Esophagus (tissue), 2 donors: ENCODE measurements around the gene TBC1D3E. TPM values are rescaled to one million over a fixed set of nuclear protein-coding genes. Genes with fewer than 3 reads are reported as not detected.
"Not testable (repeated sequence)": the region's sequence is repeated elsewhere in the genome, so short reads cannot be mapped to it uniquely, and the experiment has no call there.

Experiments
- H3K27ac ChIP-seq, 2 donors: one replicate each; pipeline ENCODE4 v1.5.1; 2013; ENCODE audit warnings: low read depth in 2 of 2, mild to moderate bottlenecking in 2 of 2, inconsistent platforms in 1 of 2, low read length in 1 of 2, moderate library complexity in 1 of 2
- H3K27me3 ChIP-seq, 2 donors: one replicate each; pipeline ENCODE4 v1.6.1; 2013; ENCODE audit warnings: low read length in 2 of 2, control low read depth in 1 of 2, mild to moderate bottlenecking in 1 of 2; ENCODE audit not compliant: insufficient read depth in 2 of 2, control insufficient read depth in 1 of 2
- H3K36me3 ChIP-seq, 2 donors: one replicate each; pipeline ENCODE4 v1.6.1; 2013; ENCODE audit warnings: low read length in 1 of 2; ENCODE audit not compliant: control insufficient read depth in 2 of 2, insufficient read depth in 2 of 2
- H3K4me1 ChIP-seq, 2 donors: one replicate each; pipeline ENCODE4 v1.6.1; 2013; ENCODE audit warnings: low read length in 1 of 2; ENCODE audit not compliant: control insufficient read depth in 2 of 2, insufficient read depth in 2 of 2
- H3K4me3 ChIP-seq, 2 donors: one replicate each; pipeline ENCODE4 v1.5.1; 2013; ENCODE audit warnings: low read length in 2 of 2, mild to moderate bottlenecking in 2 of 2, low read depth in 1 of 2, moderate library complexity in 1 of 2
- H3K9me3 ChIP-seq, 2 donors: one replicate each; pipeline ENCODE4 v1.6.1; 2013; ENCODE audit warnings: mild to moderate bottlenecking in 2 of 2, low read depth in 1 of 2, low read length in 1 of 2, moderate library complexity in 1 of 2; ENCODE audit not compliant: control insufficient read depth in 2 of 2, insufficient read depth in 1 of 2
- WGBS, 2 donors: extraction: QIAGEN DNeasy Blood & Tissue Kit; methylation state at CpG; one replicate each; pipeline ENCODE4 v1.1.7; 2013; 5-methylcytosine and 5-hydroxymethylcytosine counted together
- polyA plus RNA-seq, 2 donors: library from polyadenylated mRNA; stranded (reverse); fragments of 200-250 nt; gene quantifications; one replicate each; pipeline ENCODE4 v1.2.3, GENCODE V29; 2013
- donor health status: healthy with polysubstance abuse.
- donor health status: Bipolar disorder and iron deficiency.

Gene TBC1D3E
- polyA plus RNA-seq: not detected

DNA sequence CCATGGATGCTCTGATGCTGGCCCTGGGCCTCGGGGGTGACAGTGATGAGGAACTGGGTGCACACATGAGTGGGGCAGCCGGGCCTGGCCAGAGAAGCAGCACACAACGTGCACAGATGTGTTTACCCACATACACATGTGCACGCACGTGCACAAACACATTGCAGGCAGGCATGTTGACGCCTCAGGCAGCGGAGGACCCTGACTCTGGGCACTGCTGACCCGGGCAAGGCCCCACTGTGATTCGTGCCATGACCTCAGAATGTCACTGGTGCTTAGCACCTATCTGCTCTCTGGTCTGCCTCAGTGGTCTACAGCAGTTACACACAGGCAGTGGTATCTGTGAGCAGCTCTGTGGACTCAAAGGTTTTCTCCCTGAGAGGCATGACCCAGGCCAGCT lies at the start of gene TBC1D3E:
Gene TBC1D3E, plus strand, starts transcription at position 301 of the 400 bp plus-strand sequence. CDS start 1,545 bp downstream, outside the sequence.
- not testable (repeated sequence) for H3K9me3 ChIP-seq, H3K4me1 ChIP-seq, H3K36me3 ChIP-seq, H3K4me3 ChIP-seq, H3K27me3 ChIP-seq, H3K27ac ChIP-seq
- WGBS, 2 donors: no CpG with 5 or more reads among the region's 9 CpGs

DNA sequence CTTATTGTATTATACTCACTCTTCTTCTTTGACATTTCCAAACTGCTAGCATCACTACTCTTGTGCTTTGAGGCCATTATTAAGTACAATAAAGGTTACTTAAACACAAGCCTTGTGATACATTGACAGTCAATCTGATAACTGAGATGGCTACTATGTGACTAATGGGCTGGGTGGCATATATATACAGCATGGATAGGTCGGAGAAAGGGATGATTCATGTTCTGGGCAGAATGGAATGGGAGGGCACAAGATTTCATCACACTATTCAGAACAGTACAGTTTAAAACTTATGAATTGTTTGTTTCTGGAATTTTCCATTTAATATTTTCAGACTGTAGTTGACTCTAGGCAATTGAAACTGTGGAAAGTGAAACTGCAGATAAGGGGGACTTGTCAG lies 40.4 kb upstream of the TBC1D3E start:
- H3K27me3 ChIP-seq, H3K9me3 ChIP-seq, H3K36me3 ChIP-seq, H3K27ac ChIP-seq, H3K4me3 ChIP-seq, H3K4me1 ChIP-seq: not testable (repeated sequence)
- WGBS, 2 donors: no CpG with 5 or more reads among the region's 1 CpG

DNA sequence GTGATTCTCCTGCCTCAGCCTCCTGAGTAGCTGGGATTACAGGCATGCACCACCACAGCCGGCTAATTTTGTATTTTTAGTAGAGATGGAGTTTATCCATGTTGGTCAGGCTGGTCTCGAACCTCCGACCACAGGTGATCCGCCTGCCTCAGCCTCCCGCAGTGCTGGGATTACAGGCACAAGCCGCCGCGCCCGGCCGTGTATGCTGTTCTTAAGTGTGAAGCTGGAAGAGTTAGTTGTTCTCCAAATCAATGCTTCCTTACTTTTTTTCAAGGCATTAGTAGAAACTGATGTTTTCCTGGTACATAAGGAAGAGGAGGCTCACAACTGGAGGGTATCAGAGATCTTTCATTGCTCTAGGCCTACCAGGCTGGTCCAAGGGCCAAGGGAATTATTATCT lies 39.6 kb upstream of the TBC1D3E start:
- 81 to 84% methylated on average over 8 of the region's 10 CpGs for WGBS, 2 donors
- not testable (repeated sequence) for H3K9me3 ChIP-seq, H3K27me3 ChIP-seq, H3K4me3 ChIP-seq, H3K36me3 ChIP-seq, H3K4me1 ChIP-seq
- peak overlapping the region in 1 of 2 donors; percentile 13 for H3K27ac ChIP-seq

DNA sequence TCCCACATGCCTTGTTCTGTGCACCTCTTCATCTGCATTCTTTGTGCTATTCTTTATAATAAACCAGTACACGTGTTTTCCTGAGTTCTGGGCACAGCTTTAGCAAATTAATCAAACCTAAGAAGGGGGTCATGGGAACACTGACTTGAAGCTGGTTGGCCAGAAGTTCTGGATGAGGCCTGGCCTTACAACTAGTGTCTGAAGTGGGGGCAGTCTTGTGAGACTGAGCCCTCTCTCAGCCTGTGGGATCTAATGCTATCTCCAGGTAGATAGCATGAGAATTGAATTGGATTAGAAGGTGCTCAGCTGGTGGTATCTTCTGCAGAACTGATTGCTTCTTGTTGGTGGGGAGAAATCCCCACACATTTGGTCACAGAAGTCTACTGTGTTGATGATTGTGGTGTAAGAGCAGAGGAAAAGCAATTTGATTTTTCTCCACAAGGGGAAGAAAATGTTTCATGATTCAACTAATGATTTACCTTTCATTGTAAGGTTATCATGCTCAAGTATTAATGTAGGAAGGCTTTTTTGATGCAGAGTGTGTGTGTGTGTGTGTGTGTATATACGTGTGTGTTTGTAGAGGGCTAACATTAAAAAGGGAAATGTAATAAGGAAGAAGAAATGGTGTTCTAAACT lies 33.6 kb upstream of the TBC1D3E start:
- not testable (repeated sequence) for H3K4me3 ChIP-seq, H3K36me3 ChIP-seq, H3K9me3 ChIP-seq, H3K4me1 ChIP-seq, H3K27ac ChIP-seq, H3K27me3 ChIP-seq
- WGBS, 2 donors: no CpG with 5 or more reads among the region's 2 CpGs

DNA sequence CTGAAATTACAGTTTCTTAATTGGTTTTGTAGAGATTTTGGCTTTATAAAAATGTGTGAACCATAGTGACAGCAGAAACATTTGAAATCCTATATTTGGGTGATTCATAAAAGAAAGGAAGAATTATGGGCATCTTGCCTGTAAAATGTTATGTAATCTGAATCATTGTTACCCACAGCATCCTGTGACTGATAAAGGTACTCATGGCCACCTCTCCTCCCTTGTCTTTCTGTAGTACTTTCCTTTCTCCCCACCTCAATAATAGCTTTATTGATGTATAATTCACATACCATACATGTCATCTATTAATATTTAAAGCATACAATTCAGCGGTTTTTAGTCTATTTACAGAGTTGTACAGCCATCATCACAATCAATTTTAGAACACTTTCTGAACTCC lies 28.5 kb upstream of the TBC1D3E start:
- not testable (repeated sequence) for H3K27me3 ChIP-seq, H3K4me3 ChIP-seq, H3K4me1 ChIP-seq, H3K36me3 ChIP-seq, H3K27ac ChIP-seq, H3K9me3 ChIP-seq
- WGBS, 2 donors: no CpG with 5 or more reads among the region's 1 CpG

DNA sequence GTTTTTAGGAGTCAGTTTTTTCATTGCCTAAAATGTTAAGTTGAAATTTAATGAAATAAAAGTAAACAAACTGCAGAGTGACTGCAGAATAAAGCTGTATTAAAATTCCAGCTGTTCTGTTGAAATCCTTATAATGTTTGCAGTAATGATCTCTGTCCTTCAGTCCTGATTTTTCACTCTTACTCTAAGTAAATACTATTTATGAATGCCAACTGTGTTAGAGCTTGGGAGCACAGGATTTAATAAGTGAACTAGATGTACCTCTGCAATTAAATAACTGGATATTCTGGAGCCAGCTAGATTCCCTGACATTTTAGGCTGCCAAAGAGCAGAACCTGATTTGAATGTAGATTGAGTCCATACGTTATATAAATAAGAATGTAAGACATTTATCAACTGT lies 7.9 kb upstream of the TBC1D3E start:
- not testable (repeated sequence) for H3K36me3 ChIP-seq, H3K27me3 ChIP-seq, H3K4me3 ChIP-seq, H3K9me3 ChIP-seq, H3K4me1 ChIP-seq, H3K27ac ChIP-seq
- no CpG with 5 or more reads among the region's 1 CpG for WGBS, 2 donors

DNA sequence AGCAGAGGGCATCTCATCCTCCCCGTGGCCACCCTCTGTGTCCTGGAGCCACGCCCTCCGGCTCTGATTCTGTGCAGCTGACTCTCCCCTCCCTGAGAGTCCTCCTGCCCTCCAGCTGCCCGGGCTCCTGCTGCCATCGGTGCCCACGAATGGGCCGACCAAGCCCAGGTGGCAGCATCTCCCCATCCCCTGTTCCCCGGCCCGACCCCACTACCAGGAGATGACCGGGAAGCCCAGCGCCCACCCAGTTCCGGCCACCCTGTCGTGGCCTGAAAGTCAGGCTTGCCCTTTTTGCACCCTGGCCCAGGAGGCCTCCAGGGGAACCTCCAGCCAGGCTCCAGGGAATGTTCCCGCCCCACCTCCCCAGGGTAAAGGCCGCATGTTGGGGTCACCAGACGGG lies 7.1 kb downstream of the TBC1D3E start:
- not testable (repeated sequence) for H3K36me3 ChIP-seq, H3K27ac ChIP-seq, H3K4me3 ChIP-seq, H3K27me3 ChIP-seq, H3K4me1 ChIP-seq, H3K9me3 ChIP-seq
- WGBS, 2 donors: 90 to 96% methylated on average over 9 to 10 of the region's 16 CpGs

Other genes starting within 250 kb of the TBC1D3E start
- not detected for gene TBC1D3K, start 203.5 kb upstream of the TBC1D3E start, polyA plus RNA-seq
- gene TBC1D3L, start 138.9 kb upstream of the TBC1D3E start, polyA plus RNA-seq: 10 to 100 TPM; 16.8 to 22.8 TPM
- gene TBC1D3D, start 124.0 kb upstream of the TBC1D3E start, polyA plus RNA-seq: 1 to 10 TPM in 1 of 2 donors, under 1 TPM in 1; 0.06 to 3.7 TPM
- under 1 TPM in 1 of 2 donors, not detected in 1; 0.10 TPM for gene TBC1D3C, start 59.3 kb upstream of the TBC1D3E start, polyA plus RNA-seq
- gene TBC1D3, start 64.6 kb downstream of the TBC1D3E start, polyA plus RNA-seq: not detected
- gene MRPL45, start 169.2 kb downstream of the TBC1D3E start, polyA plus RNA-seq: 10 to 100 TPM; 12.4 to 26.8 TPM
- gene GPR179, start 216.0 kb downstream of the TBC1D3E start, polyA plus RNA-seq: under 1 TPM; 0.01 to 0.04 TPM
- 1 to 10 TPM; 3.8 to 4.2 TPM for gene SOCS7, start 223.9 kb downstream of the TBC1D3E start, polyA plus RNA-seq